HepG2 (cell line): ENCODE data around the gene RNPEPL1. TPM values are rescaled to one million over a fixed set of nuclear protein-coding genes. Genes with fewer than 3 reads are reported as not detected.

Source experiments
- ELF3 ChIP-seq: IDR thresholded peaks from 2 replicates; pipeline ENCODE4 v1.6.1; 2016; ENCODE audit warnings: missing genetic modification reagents, missing compliant biosample characterization
- FOXJ3 ChIP-seq: sonication (generic); formaldehyde crosslinking; IDR thresholded peaks from 2 replicates; pipeline ENCODE4 v1.4.0; 2020; ENCODE audit warnings: missing genetic modification reagents, mild to moderate bottlenecking, borderline replicate concordance
- FOXM1 ChIP-seq: sonication (generic); formaldehyde crosslinking; IDR thresholded peaks from 2 replicates; pipeline ENCODE4 v1.5.0; 2020; ENCODE audit warnings: missing genetic modification reagents
- GABPA ChIP-seq, 2 experiments: IDR thresholded peaks; 2 replicates each; pipeline ENCODE4 v1.6.1; 2011 to 2016; ENCODE audit warnings: low read depth in 2 of 2, low read length in 1 of 2, missing biosample characterization in 1 of 2, missing genetic modification characterization in 1 of 2
- KLF16 ChIP-seq, 2 experiments: sonication (generic) in 1 of 2; formaldehyde crosslinking in 1 of 2; IDR thresholded peaks; 2 replicates each; pipeline versions ENCODE4 v1.6.1 to v1.8.0; 2016 to 2023; ENCODE audit warnings: missing genetic modification reagents in 2 of 2, missing compliant biosample characterization in 1 of 2
- MTA1 ChIP-seq: sonication (generic); formaldehyde crosslinking; IDR thresholded peaks from 2 replicates; pipeline ENCODE4 v1.4.0; 2020; ENCODE audit warnings: missing genetic modification reagents, mild to moderate bottlenecking, borderline replicate concordance
- NPAS2 ChIP-seq: sonication (generic); formaldehyde crosslinking; IDR thresholded peaks from 2 replicates; pipeline ENCODE4 v1.8.0; 2022; ENCODE audit warnings: mild to moderate bottlenecking, missing genetic modification reagents, borderline replicate concordance
- PITX1 ChIP-seq: sonication (generic); formaldehyde crosslinking; IDR thresholded peaks from 2 replicates; pipeline ENCODE4 v1.5.1; 2020; ENCODE audit warnings: mild to moderate bottlenecking, missing genetic modification reagents
- POLR2A ChIP-seq, 2 experiments: IDR thresholded peaks; 2 replicates each; pipeline ENCODE4 v1.6.1; 2011; ENCODE audit warnings: low read depth in 2 of 2, low read length in 2 of 2, mild to moderate bottlenecking in 1 of 2, moderate library complexity in 1 of 2; ENCODE audit not compliant: insufficient read depth in 1 of 2
- SCMH1 ChIP-seq: sonication (generic); formaldehyde crosslinking; IDR thresholded peaks from 2 replicates; pipeline ENCODE4 v1.9.0; 2021; ENCODE audit warnings: missing genetic modification reagents, mild to moderate bottlenecking, borderline replicate concordance
- SP2 ChIP-seq: sonication (generic); formaldehyde crosslinking; IDR thresholded peaks from 2 replicates; pipeline ENCODE4 v1.5.1; 2020; ENCODE audit warnings: mild to moderate bottlenecking, missing genetic modification reagents
- ZFAT ChIP-seq: sonication (generic); formaldehyde crosslinking; conservative IDR thresholded peaks from 2 replicates; pipeline ENCODE4 v1.8.1; 2023; ENCODE audit warnings: missing genetic modification reagents, inconsistent platforms
- ZFY ChIP-seq: sonication (generic); formaldehyde crosslinking; IDR thresholded peaks from 2 replicates; pipeline ENCODE4 v1.4.0; 2020; ENCODE audit warnings: missing genetic modification reagents
- ZNF776 ChIP-seq: sonication (generic); formaldehyde crosslinking; IDR thresholded peaks from 2 replicates; pipeline ENCODE4 v1.4.0; 2020; ENCODE audit warnings: mild to moderate bottlenecking, missing genetic modification reagents
- ZSCAN20 ChIP-seq: sonication (generic); formaldehyde crosslinking; IDR thresholded peaks from 2 replicates; pipeline ENCODE4 v1.4.0; 2020; ENCODE audit warnings: missing genetic modification reagents, mild to moderate bottlenecking, borderline replicate concordance
- polyA plus RNA-seq, 8 experiments: library from polyadenylated mRNA; depleted of rRNA in 3 of 8; stranded (reverse) in 7 of 8; unstranded in 1 of 8; fragments of >200 nt; fragmentation: Illumina TruSeq in 4 of 8; extraction: Trizol in 4 of 8; gene quantifications; 2 replicates each; pipeline versions ENCODE4 v1.2.1 to v1.2.3, GENCODE V29; 2011 to 2016; ENCODE audit warnings: low read depth in 4 of 8, missing spikeins in 1 of 8, mixed read lengths in 1 of 8; ENCODE audit not compliant: insufficient read depth in 1 of 8
- total RNA-seq, 5 experiments: library from RNA; depleted of rRNA; stranded (reverse); fragments of >200 nt; fragmentation: Illumina TruSeq; extraction: Trizol; gene quantifications; 2 replicates each; pipeline ENCODE4 v1.2.3, GENCODE V29; 2016; ENCODE audit warnings: low read depth in 1 of 5
- TF ChIP-seq, protein P1 (sequence below): sonication (generic); formaldehyde crosslinking; IDR thresholded peaks from 2 replicates; pipeline ENCODE4 v1.4.0; 2020; ENCODE audit warnings: missing genetic modification reagents; ENCODE audit errors: not compliant biosample characterization
- TF ChIP-seq, protein P2 (sequence below): sonication (generic); formaldehyde crosslinking; IDR thresholded peaks from 2 replicates; pipeline ENCODE4 v1.8.0; 2022; ENCODE audit warnings: missing genetic modification reagents, mild to moderate bottlenecking, borderline replicate concordance
- TF ChIP-seq, protein P3 (sequence below): sonication (generic); formaldehyde crosslinking; IDR thresholded peaks from 2 replicates; pipeline ENCODE4 v1.4.0; 2020; ENCODE audit warnings: missing genetic modification reagents
- TF ChIP-seq, protein P4 (sequence below): sonication (generic); formaldehyde crosslinking; IDR thresholded peaks from one replicate; pipeline ENCODE4 v1.5.1; 2020; ENCODE audit warnings: mild to moderate bottlenecking, missing genetic modification reagents; ENCODE audit errors: not compliant biosample characterization

The RNPEPL1 gene
- total and polyA plus RNA-seq, 2 of the 13 experiments (the other 11 are each of a cell fraction or from before 2014, with no cell fraction given) = 13.0 to 18.0 TPM

DNA sequence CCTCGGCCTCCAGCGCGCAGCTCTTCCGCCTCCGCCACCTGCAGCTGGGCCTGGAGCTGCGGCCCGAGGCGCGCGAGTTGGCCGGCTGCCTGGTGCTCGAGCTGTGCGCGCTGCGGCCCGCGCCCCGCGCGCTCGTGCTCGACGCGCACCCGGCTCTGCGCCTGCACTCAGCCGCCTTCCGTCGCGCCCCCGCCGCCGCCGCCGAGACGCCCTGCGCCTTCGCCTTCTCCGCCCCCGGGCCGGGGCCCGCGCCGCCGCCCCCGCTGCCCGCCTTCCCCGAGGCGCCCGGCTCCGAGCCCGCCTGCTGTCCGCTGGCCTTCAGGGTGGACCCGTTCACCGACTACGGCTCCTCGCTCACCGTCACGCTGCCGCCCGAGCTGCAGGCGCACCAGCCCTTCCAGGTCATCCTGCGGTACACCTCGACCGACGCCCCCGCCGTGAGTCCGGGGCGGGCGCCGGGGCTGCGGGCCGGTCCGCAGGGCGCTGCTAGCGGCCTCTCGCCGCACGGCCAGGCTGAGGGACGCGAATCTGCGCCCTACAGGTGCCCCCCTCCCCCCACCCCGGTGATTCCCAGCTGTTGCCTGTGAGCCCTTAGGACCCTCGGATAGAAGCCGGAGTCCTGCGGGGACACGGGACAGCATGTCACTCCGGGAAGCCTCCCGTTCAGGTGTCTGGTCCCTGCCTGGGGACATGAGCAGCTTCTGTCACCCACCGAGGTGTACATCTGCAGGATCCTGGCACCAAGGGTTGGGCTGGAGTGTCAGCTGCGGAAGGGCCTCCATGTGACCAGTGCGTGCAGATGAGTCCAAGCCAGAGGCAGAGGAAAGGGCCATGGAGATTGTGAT, 616 bp downstream of the RNPEPL1 start (continued):
- TF ChIP-seq, protein P1, sequence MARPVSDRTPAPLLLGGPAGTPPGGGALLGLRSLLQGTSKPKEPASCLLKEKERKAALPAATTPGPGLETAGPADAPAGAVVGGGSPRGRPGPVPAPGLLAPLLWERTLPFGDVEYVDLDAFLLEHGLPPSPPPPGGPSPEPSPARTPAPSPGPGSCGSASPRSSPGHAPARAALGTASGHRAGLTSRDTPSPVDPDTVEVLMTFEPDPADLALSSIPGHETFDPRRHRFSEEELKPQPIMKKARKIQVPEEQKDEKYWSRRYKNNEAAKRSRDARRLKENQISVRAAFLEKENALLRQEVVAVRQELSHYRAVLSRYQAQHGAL (CRISPR knock-in tag) = no peak
- TF ChIP-seq ZSCAN20 (CRISPR knock-in tag) (peak; percentile 60; the same call in 1 of the 2 replicates), FOXJ3 (CRISPR knock-in tag) (no peak), MTA1 (CRISPR knock-in tag) (peak; percentile 33; the same call in 1 of the 2 replicates), ZFY (CRISPR knock-in tag) (peak; percentile 78), NPAS2 (CRISPR knock-in tag) (no peak), ZFAT (no peak), POLR2A (IDR thresholded peaks at IDR 0.05; ENCODE audit: insufficient read depth in 1 of 2, low read depth in 2 of 2, low read length in 2 of 2) (no peak), FOXM1 (CRISPR knock-in tag) (no peak), SCMH1 (no peak), PITX1 (no peak), ZNF776 (CRISPR knock-in tag) (peak; percentile 63; the same call in 1 of the 2 replicates), SP2 (CRISPR knock-in tag) (no peak), ELF3 (CRISPR knock-in tag) (no peak), GABPA (IDR thresholded peaks at IDR 0.05; ENCODE audit: low read depth, low read length) (no peak), GABPA (CRISPR knock-in tag; IDR thresholded peaks at IDR 0.05; ENCODE audit: low read depth) (no peak), KLF16 (CRISPR knock-in tag; IDR thresholded peaks at IDR 0.05) (no peak)
- TF ChIP-seq, protein P2, sequence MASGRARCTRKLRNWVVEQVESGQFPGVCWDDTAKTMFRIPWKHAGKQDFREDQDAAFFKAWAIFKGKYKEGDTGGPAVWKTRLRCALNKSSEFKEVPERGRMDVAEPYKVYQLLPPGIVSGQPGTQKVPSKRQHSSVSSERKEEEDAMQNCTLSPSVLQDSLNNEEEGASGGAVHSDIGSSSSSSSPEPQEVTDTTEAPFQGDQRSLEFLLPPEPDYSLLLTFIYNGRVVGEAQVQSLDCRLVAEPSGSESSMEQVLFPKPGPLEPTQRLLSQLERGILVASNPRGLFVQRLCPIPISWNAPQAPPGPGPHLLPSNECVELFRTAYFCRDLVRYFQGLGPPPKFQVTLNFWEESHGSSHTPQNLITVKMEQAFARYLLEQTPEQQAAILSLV (CRISPR knock-in tag) = no peak
- TF ChIP-seq, protein P3, sequence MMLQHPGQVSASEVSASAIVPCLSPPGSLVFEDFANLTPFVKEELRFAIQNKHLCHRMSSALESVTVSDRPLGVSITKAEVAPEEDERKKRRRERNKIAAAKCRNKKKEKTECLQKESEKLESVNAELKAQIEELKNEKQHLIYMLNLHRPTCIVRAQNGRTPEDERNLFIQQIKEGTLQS = no peak
- TF ChIP-seq, protein P4, sequence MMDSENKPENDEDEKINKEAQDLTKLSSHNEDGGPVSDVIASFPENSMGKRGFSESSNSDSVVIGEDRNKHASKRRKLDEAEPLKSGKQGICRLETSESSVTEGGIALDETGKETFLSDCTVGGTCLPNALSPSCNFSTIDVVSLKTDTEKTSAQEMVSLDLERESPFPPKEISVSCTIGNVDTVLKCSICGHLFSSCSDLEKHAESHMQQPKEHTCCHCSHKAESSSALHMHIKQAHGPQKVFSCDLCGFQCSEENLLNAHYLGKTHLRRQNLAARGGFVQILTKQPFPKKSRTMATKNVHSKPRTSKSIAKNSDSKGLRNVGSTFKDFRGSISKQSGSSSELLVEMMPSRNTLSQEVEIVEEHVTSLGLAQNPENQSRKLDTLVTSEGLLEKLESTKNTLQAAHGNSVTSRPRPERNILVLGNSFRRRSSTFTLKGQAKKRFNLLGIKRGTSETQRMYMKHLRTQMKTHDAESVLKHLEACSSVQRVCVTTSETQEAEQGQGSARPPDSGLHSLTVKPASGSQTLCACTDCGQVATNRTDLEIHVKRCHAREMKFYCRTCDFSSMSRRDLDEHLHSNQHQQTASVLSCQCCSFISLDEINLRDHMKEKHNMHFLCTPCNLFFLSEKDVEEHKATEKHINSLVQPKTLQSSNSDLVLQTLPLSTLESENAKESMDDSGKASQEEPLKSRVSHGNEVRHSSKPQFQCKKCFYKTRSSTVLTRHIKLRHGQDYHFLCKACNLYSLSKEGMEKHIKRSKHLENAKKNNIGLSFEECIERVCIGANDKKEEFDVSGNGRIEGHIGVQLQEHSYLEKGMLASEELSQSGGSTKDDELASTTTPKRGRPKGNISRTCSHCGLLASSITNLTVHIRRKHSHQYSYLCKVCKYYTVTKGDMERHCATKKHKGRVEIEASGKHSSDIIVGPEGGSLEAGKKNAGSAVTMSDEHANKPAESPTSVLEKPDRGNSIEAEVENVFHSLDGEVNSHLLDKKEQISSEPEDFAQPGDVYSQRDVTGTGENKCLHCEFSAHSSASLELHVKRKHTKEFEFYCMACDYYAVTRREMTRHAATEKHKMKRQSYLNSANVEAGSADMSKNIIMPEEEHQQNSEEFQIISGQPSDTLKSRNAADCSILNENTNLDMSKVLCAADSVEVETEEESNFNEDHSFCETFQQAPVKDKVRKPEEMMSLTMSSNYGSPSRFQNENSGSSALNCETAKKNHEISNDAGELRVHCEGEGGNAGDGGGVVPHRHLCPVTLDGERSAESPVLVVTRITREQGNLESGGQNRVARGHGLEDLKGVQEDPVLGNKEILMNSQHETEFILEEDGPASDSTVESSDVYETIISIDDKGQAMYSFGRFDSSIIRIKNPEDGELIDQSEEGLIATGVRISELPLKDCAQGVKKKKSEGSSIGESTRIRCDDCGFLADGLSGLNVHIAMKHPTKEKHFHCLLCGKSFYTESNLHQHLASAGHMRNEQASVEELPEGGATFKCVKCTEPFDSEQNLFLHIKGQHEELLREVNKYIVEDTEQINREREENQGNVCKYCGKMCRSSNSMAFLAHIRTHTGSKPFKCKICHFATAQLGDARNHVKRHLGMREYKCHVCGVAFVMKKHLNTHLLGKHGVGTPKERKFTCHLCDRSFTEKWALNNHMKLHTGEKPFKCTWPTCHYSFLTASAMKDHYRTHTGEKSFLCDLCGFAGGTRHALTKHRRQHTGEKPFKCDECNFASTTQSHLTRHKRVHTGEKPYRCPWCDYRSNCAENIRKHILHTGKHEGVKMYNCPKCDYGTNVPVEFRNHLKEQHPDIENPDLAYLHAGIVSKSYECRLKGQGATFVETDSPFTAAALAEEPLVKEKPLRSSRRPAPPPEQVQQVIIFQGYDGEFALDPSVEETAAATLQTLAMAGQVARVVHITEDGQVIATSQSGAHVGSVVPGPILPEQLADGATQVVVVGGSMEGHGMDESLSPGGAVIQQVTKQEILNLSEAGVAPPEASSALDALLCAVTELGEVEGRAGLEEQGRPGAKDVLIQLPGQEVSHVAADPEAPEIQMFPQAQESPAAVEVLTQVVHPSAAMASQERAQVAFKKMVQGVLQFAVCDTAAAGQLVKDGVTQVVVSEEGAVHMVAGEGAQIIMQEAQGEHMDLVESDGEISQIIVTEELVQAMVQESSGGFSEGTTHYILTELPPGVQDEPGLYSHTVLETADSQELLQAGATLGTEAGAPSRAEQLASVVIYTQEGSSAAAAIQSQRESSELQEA (CRISPR knock-in tag) = peak; percentile 37
